BE2C (cell line): ENCODE measurements around the gene MYRIP.

Source experiments
- DNase-seq: peaks from one replicate; pipeline ENCODE4 v3.0.0-alpha.2; 2020
- H3K27me3 ChIP-seq: fragments of 250-450 bp; sonication (Bioruptor Pico); 2 replicates; pipeline ENCODE4 v1.5.1; 2020; ENCODE audit warnings: mild to moderate bottlenecking
- H3K36me3 ChIP-seq: fragments of 250-450 bp; sonication (Bioruptor Pico); 2 replicates; pipeline ENCODE4 v1.5.1; 2020; ENCODE audit warnings: mild to moderate bottlenecking
- H3K4me1 ChIP-seq: fragments of 250-450 bp; sonication (Bioruptor Pico); 2 replicates; pipeline ENCODE4 v1.5.1; 2020
- H3K4me3 ChIP-seq: 2 replicates; pipeline ENCODE4 v1.5.1; 2011; ENCODE audit warnings: low read depth, low read length
- H3K9me3 ChIP-seq: fragments of 250-450 bp; sonication (Bioruptor Pico); 2 replicates; pipeline ENCODE4 v1.5.1; 2020
- CTCF ChIP-seq: IDR thresholded peaks from 2 replicates; pipeline ENCODE4 v1.5.1; 2012; ENCODE audit warnings: mild to moderate bottlenecking, low read depth, low read length

The MYRIP gene

GRCh38 chr3:40044487-40044886 lies 235.1 kb downstream of the MYRIP start:
- Histone ChIP-seq H3K36me3 (peaks cover 3% of the 10 kb centered on the region; the same call in 1 of the 2 replicates), H3K4me3 (no peak overlapping the region), H3K4me1 (peaks cover 12% of the 10 kb centered on the region), H3K9me3 (no peaks in the 10 kb centered on the region), H3K27me3 (no peaks in the 10 kb centered on the region)
- no peak for DNase-seq
- TF ChIP-seq CTCF, result no peak

- Histone ChIP-seq H3K36me3 (peaks cover 3% of the 10 kb centered on the region; the same call in 1 of the 2 replicates), H3K27me3 (no peaks in the 10 kb centered on the region), H3K4me3 (no peak overlapping the region), H3K4me1 (peaks cover 12% of the 10 kb centered on the region), H3K9me3 (no peaks in the 10 kb centered on the region)
- no peak for TF ChIP-seq CTCF
- no peak for DNase-seq
Observed at GRCh38 chr3:40045051-40045450, 235.6 kb downstream of the MYRIP start.

GRCh38 chr3:40046149-40046548 lies 236.7 kb downstream of the MYRIP start:
- Histone ChIP-seq H3K27me3 (no peaks in the 10 kb centered on the region), H3K4me1 (peaks cover 12% of the 10 kb centered on the region), H3K36me3 (peaks cover 3% of the 10 kb centered on the region; the same call in 1 of the 2 replicates), H3K4me3 (no peak overlapping the region), H3K9me3 (no peaks in the 10 kb centered on the region)
- TF ChIP-seq CTCF, result no peak
- DNase-seq, result no peak

- Histone ChIP-seq H3K4me1 (peaks cover 12% of the 10 kb centered on the region), H3K4me3 (no peak overlapping the region), H3K27me3 (no peaks in the 10 kb centered on the region), H3K36me3 (peaks cover 3% of the 10 kb centered on the region; the same call in 1 of the 2 replicates), H3K9me3 (no peaks in the 10 kb centered on the region)
- TF ChIP-seq CTCF, result no peak
- DNase-seq, result no peak
Observed at GRCh38 chr3:40047406-40047805, 238.0 kb downstream of the MYRIP start.

GRCh38 chr3:40053663-40054062 lies 244.3 kb downstream of the MYRIP start:
- H3K36me3 ChIP-seq, result no peaks in the 10 kb centered on the region
- H3K4me1 ChIP-seq, result no peaks in the 10 kb centered on the region
- no peak for DNase-seq
- no peak for TF ChIP-seq CTCF
- H3K4me3 ChIP-seq, result no peak overlapping the region
- no peaks in the 10 kb centered on the region for H3K9me3 ChIP-seq
- H3K27me3 ChIP-seq, result no peaks in the 10 kb centered on the region

- no peak for TF ChIP-seq CTCF
- H3K4me1 ChIP-seq, result no peaks in the 10 kb centered on the region
- no peak for DNase-seq
- H3K27me3 ChIP-seq, result no peaks in the 10 kb centered on the region
- no peaks in the 10 kb centered on the region for H3K9me3 ChIP-seq
- H3K4me3 ChIP-seq, result no peak overlapping the region
- no peaks in the 10 kb centered on the region for H3K36me3 ChIP-seq
Observed at GRCh38 chr3:40054568-40055222, 245.3 kb downstream of the MYRIP start.
